Choroid plexus epithelial cell (primary cell): Measurements from ENCODE around the gene CHRNA5.

Experiments
- DNase-seq: peaks from one replicate; pipeline ENCODE4 v3.0.0-alpha.2; 2010; ENCODE audit warnings: low read depth
- H3K4me3 ChIP-seq: 2 replicates; pipeline ENCODE4 v1.5.1; 2011; ENCODE audit warnings: low read depth, mild to moderate bottlenecking, control low read depth, low read length, moderate library complexity
- CTCF ChIP-seq: conservative IDR thresholded peaks from 2 replicates; pipeline ENCODE4 v1.5.1; 2011; ENCODE audit warnings: low read depth, mild to moderate bottlenecking, control low read depth, inconsistent platforms, low read length, moderate library complexity

Gene CHRNA5

GRCh38 chr15:78634210-78635145 is 69.2 kb downstream of the CHRNA5 start:
- no peak overlapping the region for H3K4me3 ChIP-seq
- TF ChIP-seq CTCF: no peak
- no peak for DNase-seq

GRCh38 chr15:78635346-78635745 is 70.0 kb downstream of the CHRNA5 start:
- H3K4me3 ChIP-seq: no peak overlapping the region
- TF ChIP-seq CTCF: no peak
- no peak for DNase-seq

- no peak overlapping the region for H3K4me3 ChIP-seq
- TF ChIP-seq CTCF: no peak
- no peak for DNase-seq
Observed at GRCh38 chr15:78636378-78636859, 71.1 kb downstream of the CHRNA5 start.

GRCh38 chr15:78637776-78638435 is 72.6 kb downstream of the CHRNA5 start:
- H3K4me3 ChIP-seq: no peak overlapping the region
- no peak for TF ChIP-seq CTCF
- no peak for DNase-seq

GRCh38 chr15:78638658-78639314 is 73.5 kb downstream of the CHRNA5 start:
- peak; percentile 81 for TF ChIP-seq CTCF
- peak; percentile 56 for DNase-seq
- H3K4me3 ChIP-seq: no peak overlapping the region

- H3K4me3 ChIP-seq: peak overlapping the region; percentile 50
- no peak for TF ChIP-seq CTCF
- no peak for DNase-seq
Observed at GRCh38 chr15:78640527-78641101, 75.3 kb downstream of the CHRNA5 start.
